HCEC 1CT (cell line): ENCODE results near the gene MARCHF2.

ENCODE experiments used
- DNase-seq: peaks from one replicate; pipeline ENCODE4 v3.0.0-alpha.2; 2017

MARCHF2 gene

DNA sequence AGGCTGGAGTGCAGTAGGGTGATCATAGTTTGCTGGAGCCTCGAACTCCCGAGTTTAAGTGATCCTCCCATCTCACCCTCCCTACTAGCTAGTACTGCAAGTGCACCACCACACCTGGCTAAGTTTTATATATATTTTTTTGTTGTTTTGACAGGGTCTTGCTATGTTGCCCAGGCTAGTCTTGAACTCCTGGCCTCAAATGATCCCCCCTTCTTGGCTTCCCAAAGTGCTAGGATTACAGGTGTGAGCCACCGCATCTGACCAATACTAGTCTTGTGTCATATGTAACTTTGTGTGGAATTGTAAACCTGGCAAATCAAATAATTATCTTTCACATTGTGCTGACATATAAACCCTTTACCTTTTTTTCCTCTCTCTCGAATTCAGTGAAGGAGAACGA lies 41.9 kb downstream of the MARCHF2 start:
- no peak for DNase-seq

DNA sequence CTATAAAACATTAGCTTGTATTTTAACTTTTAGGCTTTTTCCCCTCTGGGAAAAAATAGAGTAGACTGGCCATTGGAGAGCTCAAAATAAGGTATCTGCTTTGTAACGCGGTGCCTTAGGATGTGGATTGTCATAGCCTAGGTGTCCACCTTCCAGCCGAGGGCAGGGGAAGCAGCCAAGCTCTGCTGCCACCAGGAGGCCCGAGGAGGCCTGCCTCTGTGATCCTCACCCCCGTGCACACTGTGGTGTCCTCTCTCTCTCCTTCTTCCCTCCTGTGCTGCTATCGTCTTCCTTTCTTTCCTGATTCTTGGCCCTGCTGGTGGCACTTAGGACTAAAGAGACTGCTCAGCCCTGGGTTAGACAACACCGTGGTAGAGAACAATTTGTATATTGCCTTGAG lies 43.0 kb downstream of the MARCHF2 start:
- no peak for DNase-seq

DNA sequence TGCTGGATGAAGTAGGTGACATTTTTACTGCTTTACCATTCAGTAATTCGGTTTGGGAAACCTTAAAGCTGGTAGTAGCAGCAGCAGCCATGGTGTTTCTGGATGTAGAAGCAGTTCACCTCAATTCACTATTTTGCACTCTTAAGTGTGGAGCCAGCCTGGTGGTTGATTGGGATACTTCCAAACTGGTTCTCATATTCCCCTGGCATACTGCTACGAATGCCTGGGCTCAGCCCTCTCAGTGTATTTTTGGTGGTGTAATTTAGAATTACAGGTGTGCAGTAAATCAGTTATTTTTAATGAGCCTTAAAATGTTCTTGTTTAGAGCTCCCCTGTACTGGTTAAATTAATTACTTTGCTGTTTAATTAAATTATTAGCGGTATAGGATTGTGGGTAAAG lies 44.1 kb downstream of the MARCHF2 start:
- no peak for DNase-seq

DNA sequence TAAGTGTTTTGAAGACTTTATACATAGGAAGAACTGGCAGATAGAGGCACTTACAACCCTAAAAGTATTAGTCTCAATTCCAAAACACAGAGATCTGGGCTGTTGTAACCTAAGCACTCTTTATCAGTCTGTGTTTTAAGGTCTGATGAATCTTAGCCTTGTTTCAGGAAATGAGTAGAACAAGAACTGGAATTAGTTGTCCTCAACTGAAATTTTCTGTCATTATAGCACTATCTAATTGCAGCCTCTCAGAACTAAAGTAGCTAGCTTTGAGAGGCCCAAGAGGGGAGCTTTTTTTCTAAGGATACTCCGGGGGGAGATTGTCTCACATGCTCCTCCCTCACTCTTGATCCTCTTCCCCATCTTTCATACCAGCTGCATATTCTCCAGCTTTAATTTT lies 44.7 kb downstream of the MARCHF2 start:
- DNase-seq = no peak

DNA sequence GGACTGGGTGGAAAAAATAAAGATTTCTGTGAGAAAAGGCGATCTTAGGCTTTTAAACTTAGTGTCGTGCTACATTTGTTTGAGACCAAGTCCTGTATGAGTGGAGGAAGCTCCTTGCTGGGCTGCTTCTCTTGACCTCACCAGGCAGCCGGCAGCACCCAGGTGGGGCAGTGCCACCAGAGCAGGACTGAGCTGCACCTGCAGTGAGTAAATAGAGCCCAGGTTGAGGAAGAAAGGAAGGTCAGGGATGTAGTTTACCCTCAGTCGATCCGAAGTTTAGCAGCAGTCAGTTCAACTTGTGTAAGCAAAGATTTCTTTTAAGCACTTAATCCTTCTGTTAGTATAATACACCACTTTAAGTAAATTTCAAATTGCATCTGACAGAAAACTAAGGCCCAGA lies 45.3 kb downstream of the MARCHF2 start:
- DNase-seq = no peak

- DNase-seq = no peak
These were observed 46.0 kb downstream of the MARCHF2 start for GRCh38 chr19:8459095-8459494.

DNA sequence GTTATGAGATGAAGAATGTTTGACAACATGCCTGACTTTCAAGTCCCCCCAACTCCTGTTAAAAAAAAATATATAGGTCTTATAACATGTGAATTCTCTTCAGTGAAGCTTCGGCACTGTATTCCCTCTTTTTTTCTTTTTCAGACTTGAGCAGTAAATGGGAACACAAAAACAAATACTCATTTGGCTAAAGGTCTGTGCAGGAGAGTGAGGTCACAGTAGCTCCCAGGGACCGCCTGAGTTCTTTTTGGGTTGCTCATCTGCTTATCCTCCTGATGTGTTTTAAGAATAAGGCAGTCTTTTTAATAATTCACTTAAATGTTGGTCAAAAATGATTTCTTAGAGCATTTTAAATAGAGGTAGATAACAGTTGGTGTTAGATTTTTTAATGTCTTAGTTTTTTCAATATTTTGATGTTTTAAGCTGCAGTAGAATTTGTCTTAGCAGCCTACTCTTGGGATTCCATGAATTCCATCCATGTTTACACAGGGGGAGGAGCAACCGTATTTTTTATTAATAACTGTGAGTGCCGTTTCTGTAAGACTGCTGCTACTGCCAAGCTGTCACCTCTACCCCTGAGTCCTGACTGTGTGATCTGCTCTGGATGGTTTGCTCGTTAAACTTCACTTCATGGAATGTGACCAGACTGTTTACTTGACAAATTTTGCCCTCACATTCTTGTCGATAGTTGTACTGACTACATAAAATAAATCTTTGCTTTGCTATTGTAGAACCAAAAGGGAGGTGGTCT lies 46.6 kb downstream of the MARCHF2 start:
- peak; percentile 84 for DNase-seq

DNA sequence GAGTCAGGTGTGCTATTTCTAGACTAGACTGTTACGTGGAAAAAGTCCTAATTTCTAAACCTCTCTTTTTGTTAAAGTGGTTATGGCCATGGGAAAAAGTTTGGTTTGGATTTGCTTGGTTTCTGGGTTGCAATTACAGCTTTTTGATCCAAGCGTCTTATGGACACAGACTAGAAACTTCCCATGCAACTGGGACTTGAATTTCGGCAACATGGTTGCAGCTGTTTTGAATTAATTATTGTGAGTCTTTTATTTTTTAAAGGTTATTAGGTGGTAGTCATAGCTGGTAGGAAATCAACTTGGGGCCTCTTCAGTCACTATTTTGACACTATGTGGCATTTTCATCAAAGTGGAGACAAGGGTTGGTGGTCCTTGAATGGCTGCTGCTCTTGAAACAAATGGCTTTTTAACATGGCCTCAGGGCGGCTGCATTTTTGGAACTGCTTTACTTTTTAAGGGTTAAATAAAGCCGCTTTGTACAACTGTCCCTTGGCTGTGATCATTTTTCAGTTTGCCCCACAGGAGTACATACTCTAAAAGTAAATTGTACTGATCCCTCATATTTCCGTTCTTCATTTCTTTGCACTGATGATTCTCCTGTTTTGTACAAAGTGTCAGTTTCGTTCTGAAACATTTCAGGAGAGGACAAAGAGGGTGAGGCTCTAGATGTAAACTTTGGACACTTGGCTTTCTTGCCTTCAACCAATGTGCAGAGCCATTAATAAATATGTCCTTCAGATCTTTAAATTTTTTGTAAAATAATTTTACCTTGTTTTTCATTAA lies 47.6 kb downstream of the MARCHF2 start:
- no peak for DNase-seq

GRCh38 chr19:8461376-8461775 lies 48.3 kb downstream of the MARCHF2 start:
- no peak for DNase-seq

- DNase-seq = no peak
These were observed 48.8 kb downstream of the MARCHF2 start for GRCh38 chr19:8461891-8462290.

GRCh38 chr19:8462571-8462970 lies 49.5 kb downstream of the MARCHF2 start:
- no peak for DNase-seq

- no peak for DNase-seq
These were observed 50.3 kb downstream of the MARCHF2 start for GRCh38 chr19:8463365-8463764.

- DNase-seq = peak; percentile 77
These were observed 52.9 kb downstream of the MARCHF2 start for GRCh38 chr19:8466018-8466417.

DNA sequence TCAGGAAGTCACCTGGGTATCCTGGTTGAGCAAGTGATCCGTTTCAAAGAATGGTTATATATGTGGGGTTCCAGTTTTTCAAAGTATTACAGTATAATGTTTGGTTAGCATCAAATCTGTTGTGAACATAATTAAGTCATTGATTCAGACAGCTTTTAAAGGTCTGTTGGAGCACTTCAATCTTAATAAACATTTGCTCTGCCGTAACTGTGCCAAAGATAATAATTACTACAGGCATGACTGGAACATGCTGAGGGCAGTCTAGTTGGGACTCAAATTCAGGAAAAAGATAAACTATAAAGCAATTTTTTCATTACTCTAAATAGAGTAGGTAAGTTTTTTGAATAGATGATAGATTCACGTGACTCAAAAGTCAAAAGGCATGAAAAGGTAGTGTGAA lies 55.0 kb downstream of the MARCHF2 start:
- DNase-seq = no peak

DNA sequence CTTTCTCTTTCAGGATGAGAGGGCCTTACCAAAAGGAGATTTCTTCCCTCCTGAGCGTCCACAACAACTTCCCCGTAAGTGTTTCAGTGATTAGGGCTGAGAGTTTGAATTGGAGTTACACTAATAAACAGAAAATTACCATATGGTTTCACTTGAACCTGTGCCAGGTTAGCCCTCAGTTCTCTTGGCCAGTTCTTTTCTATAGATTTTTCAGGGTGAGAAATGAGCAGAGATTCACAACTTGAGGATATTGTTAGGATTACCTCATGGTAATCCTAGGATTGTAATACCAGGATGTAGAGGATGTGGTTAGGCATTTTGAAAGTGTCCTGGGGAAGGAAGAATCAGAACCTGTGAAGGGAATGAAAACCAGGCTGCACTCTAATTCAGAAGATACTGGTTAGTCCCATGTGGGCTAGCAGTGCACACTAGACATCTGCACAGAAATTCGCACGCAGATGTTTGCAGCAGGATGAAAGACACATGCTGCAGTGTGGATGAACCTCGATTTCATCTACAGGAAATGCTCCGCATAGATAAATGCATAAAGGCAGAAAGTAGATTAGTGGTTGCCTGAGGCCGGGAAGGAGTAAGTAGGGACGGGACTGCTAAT lies 55.8 kb downstream of the MARCHF2 start:
- no peak for DNase-seq

- DNase-seq = no peak
These were observed 56.7 kb downstream of the MARCHF2 start for GRCh38 chr19:8469613-8470368.

GRCh38 chr19:8473648-8474476 lies 60.8 kb downstream of the MARCHF2 start:
- DNase-seq = no peak

- DNase-seq = no peak
These were observed 61.9 kb downstream of the MARCHF2 start for GRCh38 chr19:8475005-8475404.

DNA sequence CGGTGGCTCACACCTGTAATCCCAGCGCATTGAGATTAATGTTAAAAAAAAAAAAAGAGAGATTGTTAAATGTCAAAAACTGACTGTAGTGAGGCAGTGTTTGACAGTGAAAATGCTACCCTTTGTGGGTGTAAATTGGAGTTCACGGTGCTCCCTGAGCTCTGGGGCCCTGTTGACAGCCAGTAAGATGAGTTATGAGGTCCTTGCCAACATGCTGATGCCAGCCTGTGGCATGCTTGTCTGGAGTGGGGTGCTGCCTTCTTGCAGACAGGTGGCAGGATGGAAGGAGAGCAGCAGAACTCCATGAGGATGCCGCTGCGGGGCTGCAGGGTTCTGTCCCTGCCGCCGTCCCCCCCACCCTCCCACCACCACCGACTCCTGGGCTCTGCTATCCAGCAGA lies 63.4 kb downstream of the MARCHF2 start:
- no peak for DNase-seq

- DNase-seq = no peak
These were observed 64.8 kb downstream of the MARCHF2 start for GRCh38 chr19:8477889-8478288.

- DNase-seq = no peak
These were observed 65.5 kb downstream of the MARCHF2 start for GRCh38 chr19:8478598-8478997.

GRCh38 chr19:8481201-8481600 lies 68.1 kb downstream of the MARCHF2 start:
- no peak for DNase-seq
